ENCODE data around the gene SH3GL1.

The SH3GL1 gene

DNA sequence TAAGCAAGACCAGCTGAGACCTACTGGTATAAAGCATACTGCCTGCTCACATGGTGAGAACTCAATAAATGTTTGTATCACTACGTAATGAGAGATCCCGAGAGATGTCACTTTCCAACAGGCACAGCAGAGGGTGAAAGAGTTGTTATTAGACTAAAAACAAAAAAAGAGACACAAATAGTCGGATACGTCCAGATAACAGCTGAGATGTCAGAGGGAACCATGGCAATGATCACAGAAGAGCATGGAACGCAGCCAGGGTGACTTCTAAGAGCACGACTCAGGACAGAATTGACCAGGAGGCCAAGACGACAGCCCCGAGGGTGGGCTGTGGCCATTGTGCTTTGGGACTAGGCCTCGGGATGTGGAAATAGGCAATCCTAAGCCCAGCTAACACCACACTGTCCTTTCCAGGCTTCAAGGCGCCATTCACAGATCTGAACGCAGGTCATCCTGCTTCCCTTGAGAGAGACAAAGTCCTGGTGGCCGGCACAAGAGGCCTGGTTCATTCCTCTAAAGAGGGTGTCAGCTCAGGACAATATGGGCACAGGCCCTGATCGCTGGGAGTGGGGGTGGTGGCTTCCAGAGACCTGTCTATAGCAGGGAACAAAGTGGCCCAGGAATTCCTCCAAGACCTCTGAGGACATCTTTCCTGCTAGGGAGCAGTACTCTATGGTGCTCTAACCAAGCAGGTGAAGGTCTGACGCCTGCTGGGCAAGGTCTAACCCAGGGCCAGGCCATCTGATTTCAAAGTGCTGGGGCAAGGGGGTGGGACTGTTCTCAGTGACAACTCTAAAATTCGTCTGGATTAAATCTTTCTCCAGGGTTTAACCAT is 3.2 kb downstream of the SH3GL1 start:
- no peak for DNase-seq

DNA sequence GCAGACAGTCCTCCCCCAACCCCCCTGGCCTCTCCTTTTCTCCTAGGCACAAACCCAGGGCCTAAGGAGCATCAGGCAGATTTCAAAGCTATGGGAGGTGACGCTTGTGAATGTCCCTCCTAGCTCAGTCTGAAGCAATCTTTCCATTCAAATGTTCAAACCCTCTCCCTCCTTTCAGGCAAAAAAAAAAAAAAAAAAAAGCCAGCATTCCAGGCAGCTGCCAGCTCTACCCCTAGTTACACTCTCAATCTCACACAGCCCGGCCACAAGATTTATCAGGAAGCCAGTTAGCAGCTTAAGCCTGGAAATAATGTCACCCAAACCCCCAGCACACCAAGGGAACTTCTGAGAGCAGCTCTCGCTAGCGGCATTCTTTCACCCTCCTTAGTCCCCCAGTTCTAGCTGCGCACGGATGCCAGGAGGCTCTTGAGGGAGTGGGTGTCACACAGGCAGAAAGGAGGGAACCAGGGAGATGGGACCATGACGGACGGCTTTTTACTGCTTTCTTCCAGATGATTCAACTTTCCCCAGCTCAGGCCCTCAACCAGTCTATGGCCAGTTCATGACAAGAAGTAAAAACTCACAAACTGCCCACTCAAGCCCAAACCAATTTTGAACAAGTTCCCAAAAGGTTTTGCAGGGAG is 6.3 kb downstream of the SH3GL1 start:
- DNase-seq = no peak

GRCh38 chr19:4391701-4392483 is 8.5 kb downstream of the SH3GL1 start:
- no peak for DNase-seq

GRCh38 chr19:4391306-4391693 is 9.0 kb downstream of the SH3GL1 start:
- no peak for DNase-seq

DNA sequence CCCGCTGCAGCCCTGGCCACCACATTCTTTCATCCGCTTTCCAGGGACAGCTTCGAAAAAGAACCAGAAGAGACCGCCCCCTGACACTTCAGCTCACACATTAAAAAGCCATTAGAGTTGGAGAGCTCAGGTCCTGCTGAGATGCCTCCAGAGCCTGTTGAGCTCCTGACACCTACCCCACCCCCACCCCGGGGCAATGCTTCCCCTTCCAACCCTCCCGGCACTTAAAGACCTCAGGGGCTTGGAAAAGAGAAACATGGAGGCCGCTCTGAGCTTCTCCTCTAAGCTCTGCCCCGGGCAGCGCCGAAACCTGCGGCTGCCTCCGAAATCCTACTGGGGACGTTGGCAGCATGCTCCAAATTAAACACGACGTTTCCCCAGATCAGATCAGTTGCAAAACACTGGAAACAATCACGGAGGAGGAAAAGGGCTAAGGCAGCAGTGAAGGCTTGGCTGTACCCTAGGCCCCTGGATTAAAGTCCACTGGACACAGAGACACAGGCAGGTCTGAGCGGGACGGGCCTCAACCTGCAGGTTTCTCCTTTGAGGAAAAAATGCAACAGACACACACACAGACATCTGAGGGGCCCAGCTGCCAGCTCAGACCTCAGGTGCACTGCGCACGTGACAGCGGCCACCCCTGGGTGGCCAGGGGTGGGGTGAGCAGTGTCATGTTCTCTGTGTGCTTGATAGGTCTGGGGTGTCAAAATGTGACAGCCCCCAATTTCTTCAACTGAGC is 9.6 kb downstream of the SH3GL1 start:
- DNase-seq = no peak

- no peak for DNase-seq
These were observed 10.3 kb downstream of the SH3GL1 start for GRCh38 chr19:4390017-4390566.

GRCh38 chr19:4389511-4390016 is 10.8 kb downstream of the SH3GL1 start:
- DNase-seq = no peak

- no peak for DNase-seq
These were observed 11.3 kb downstream of the SH3GL1 start for GRCh38 chr19:4389064-4389375.

- DNase-seq = no peak
These were observed 11.8 kb downstream of the SH3GL1 start for GRCh38 chr19:4388337-4389063.

DNA sequence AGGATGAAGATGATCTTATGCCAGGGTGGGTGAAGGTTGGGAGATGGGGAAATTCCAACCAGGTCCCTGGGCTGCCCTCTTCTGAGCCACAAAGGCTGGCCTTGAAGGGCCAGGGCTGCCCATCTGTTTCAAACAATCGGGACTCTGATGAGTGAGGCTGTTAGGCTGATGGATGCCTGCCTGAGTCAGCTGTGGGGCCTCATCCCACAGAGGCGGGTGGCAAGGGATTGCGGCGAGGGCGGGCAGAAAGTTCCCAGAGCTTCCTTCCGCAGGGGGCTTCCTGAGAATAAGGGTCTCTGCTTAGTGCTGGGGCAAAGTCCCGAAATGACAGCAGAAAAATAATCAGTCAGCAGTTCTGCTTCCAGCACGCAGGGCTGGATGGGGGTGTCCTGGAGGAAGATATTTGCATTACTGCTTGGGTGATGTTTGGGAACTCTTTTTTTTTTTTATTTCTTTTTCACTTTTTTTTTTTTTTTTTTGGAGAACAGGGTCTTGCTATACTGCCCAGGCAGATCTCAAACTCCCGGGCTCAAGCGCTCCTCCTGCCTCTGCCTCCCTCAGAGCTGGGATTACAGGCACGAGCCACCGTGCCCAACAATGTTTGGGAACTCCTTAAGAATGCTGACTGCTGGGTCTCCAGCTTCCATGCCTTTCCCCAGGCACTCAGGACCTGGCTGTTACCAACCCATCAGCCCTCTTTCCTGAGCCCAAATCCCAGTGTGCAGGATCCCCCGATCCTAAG is 14.1 kb downstream of the SH3GL1 start:
- no peak for DNase-seq

GRCh38 chr19:4385291-4386040 is 14.9 kb downstream of the SH3GL1 start:
- DNase-seq = no peak

DNA sequence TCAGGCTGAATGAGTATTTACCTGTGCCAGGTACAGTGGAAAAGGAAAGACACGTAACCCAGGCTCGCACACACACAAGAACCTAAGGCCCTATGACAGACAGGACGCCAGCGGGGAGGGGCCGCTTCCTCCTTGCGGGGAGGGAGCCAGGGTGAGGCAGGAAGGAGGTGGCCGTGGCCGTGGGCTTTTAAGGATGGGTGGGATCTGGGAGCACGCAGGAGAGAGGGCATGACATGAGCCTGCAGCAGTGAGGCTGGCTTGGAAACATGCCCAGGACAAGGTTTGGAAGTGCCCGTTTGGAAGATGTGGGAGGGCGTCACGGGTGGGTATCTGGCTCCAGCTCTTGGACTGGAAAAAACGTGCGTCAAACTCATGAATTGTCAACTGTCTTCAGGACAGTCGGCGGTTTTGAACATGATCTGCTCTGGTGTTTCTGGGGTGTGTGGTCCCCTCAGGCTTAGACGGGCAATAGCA is 20.1 kb downstream of the SH3GL1 start:
- DNase-seq = no peak

GRCh38 chr19:4379383-4380253 is 20.7 kb downstream of the SH3GL1 start:
- no peak for DNase-seq

- no peak for DNase-seq
These were observed 21.5 kb downstream of the SH3GL1 start for GRCh38 chr19:4378886-4379285.

DNA sequence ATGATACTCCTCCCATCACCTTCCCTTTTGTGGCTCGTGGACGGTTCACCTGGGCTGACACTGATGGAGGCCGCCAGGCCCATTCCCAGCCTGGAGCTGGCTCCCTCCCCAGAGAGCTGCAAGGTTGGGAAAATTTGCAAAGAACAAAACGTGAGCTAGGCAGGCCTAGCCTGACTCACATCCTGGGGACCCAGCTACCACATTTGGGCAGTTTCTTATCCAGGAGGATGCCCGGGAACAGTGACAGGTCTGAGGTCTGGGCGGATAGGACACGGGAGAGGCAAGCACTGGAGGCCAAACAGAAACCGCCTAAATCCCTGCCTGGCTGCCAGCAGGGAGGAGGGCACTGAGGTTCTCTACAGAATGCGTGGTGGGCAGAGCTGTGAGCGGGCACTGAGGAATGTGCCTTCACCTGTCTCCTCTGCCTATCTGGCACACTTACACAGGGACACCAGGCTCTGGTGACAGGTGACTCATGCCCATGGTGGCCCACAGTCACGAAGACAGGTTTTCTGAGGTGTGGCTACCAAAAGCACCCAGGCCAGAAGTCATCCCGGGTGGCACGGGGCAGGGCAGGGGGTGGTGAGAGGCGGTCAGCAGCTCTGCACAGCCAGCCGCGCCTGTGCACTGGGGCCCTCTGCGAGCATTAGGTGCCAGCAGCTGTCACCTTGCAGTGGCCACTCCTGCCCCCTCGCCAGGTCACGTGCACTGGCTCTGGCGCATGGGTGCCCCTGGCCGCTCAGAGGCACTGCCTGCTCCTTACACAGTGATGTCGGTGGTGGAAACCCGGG is 23.2 kb downstream of the SH3GL1 start:
- DNase-seq = no peak

DNA sequence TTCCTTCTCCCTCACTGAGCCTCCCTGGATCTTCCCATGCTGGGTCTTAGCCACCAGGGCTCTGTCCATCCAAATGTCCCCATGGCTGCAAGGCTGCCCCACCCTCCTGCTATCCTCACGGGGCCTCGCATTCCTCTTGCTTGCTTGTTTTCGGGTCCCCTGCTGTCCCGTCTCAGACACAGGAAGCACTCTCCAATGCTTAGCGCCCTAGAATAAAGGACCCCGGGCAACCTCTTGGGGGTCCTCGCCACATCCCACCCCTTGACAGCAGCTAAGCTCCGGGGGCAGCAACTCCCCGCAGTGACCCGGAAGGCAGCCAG is 23.7 kb downstream of the SH3GL1 start:
- DNase-seq = no peak

DNA sequence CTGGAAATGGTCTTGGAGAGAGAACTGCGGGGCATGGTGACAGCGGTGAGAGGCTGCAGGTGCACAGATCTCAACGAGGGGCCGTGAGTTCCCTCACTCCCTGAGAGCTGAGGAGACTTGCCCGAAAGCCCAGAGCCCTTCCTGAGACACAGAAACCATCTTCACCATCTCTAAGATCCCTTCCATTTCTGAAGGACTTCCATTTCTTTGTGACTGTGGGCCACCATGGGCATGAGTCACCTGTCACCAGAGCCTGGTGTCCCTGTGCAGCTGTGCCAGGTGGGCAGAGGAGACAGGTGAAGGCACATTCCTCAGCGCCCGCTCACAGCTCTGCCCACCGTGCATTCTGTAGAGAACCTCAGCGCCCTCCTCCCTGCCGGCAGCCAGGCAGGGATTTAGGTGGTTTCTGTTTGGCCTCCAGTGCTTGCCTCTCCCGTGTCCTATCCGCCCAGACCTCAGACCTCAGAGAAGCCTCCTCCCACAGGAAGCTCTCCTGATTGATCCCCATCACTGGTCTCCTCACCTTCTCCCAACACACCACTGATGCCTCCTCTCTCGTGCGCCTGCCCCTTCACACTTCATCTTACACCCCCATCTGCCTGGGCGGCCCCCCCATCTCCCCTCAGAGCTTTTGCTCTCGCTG is 24.2 kb downstream of the SH3GL1 start:
- no peak for DNase-seq
